Measurements from ENCODE around the gene FSCN2.

FSCN2 gene

GRCh38 chr17:81542431-81543338, 14.5 kb downstream of the FSCN2 start:
- no peak for DNase-seq (ENCODE audit: low spot score)

GRCh38 chr17:81543339-81543675, 15.1 kb downstream of the FSCN2 start:
- DNase-seq (ENCODE audit: low spot score): no peak

DNA sequence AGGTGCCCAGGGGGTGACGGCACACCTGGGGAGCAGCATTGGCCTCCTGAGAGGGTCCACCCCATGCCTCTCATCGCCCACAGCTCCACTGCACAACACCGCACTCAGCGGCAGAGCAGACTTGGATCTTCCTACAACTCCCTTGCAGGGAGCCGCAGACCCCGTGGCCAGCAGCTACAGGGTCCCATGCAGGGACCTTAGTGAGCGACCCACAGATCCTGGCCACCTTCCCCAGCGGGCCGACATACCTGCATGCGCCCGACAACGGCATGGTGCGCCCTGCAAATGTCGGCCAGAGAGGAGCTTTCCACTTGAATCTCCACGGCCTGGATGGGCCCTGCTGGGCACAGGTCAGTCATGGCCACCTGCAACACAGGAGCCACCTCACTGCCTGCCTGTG, 15.6 kb downstream of the FSCN2 start:
- DNase-seq (ENCODE audit: low spot score): no peak

- no peak for DNase-seq (ENCODE audit: low spot score)
These were observed 16.3 kb downstream of the FSCN2 start for GRCh38 chr17:81544281-81544974.

DNA sequence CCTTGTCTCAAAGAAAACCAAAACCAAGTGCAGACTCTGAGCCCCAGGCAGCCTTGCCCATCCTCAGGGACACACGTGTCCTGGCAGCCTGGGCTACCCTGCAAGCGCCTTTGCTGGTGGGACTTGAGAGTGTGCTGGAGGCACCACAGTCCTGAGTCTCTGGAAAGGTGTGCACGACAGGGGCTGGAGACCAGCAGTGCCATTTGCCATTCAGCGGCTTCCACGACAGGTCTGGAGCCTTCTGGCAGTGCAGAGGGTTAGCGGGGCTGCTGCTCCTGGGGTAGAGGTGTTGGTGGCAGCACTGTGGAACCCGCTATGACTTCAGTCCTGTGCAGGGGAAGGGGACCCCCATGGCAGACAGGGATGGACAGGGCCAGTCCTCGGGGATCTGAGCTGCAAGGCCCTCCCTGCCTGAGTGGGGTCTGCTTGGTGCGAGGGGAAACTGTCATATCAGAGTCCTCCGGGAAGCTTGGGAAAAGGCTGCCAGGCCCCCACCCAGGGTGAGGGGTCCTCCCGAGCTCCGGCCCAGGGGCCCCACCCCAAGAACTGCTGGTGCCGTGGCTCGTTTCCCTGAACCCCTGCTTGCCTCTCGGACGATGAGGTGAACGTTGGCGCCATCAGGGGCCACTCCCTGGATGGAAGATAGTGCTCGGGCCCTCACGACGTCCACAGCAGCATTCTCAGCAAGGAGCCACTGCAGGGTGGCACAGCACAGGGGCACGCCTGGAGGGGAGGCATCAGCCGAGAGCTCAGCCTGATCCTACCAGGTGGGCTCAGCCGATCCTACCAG, 17.2 kb downstream of the FSCN2 start:
- DNase-seq (ENCODE audit: low spot score): no peak

DNA sequence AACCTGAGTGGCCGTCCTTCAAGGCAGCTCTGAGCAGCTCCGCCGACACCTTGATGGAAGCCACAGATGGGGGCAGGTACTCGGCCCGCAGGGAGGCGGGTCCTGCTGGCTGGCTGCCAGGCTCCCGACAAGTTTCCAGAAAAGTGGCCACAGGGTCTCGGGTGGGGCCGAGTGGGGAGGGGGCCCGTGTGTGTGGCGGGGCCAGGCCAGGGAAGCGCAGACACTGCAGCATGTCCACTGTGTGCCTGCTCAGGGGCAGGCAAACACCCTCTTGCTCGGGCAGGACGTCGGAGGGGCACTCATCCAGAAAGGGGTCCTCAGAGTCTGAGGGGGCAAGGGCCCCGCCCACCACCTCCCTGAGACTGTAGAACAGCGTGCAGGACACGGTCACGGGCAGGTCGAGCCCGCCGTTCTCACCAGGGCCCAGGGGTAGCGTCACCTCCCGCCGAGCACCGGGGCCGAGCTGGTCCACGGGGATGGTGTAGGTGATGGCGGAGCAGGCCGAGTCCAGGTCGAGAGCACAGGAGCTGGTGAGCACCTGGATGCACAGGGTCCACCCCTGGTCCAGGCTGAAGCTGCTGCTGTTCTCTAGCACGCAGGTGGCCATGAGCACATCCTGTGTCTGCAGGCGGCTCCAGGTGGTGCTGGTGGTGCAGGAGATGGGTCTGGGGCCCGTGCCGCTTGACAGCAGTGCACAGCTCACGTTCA, 18.9 kb downstream of the FSCN2 start:
- DNase-seq (ENCODE audit: low spot score): no peak

DNA sequence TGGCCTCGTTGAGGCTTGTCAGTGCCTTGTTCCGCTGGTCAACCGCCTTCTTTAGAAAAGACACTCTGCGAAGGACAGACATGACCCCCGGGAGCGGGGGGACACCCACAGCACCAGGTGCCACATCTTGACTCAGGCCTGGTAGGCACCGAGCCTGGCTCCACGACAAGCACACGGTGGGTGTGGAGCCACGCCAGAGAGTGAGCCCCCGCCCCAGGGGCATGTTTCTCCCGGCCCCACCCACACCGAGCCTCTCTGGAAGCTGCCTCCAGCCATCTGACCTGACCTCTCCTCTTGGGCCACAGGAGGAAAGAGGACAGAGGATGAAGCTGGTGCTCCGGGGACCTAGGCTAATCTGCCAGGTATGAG, 19.4 kb downstream of the FSCN2 start:
- DNase-seq (ENCODE audit: low spot score): no peak

DNA sequence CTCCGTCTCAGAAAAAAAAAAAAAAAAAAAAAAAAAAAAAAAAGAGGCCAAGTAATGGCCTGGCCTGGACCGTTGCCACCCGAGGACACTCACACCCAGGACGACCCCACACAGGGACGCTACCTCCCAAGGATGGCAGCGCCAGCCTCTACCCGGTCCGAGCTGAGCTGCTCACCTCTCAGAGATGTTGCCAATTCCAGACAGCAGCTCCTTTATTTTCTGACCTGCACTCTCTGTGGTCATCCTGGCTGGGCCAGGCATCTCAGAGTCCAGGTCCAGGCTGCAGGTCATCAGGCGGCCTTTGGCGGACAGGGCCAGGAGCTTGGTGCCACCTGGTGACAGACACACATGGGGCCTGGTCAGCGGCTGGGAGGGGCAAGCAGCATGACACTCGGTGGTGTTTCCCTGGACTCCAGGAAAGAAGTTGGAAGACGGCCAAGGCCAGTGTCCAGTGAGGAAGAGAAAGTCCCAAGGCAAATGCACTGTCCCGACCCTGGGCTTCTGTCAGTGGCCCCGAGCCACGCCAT, 20.9 kb downstream of the FSCN2 start:
- DNase-seq (ENCODE audit: low spot score): no peak

GRCh38 chr17:81549826-81550225, 21.6 kb downstream of the FSCN2 start:
- DNase-seq (ENCODE audit: low spot score): no peak

DNA sequence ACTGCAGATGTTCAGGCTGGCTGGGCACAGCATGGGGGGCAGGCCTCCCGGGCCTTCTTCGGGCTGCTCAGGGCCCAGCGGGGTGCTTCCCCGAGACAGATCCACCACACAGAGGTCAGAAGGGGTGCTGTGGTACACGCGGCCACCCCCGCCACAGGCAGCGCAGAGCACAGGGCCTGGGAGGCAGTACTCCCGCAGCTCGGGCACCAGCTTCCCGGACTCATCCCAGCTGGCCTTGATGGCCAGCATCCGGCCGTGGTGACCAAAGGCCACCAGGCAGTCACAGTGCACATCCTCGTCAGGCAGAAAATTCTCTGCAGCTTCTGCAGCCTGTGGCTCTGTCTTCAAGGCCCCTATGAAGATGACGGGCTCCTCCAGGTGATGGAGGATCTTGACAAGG, 22.1 kb downstream of the FSCN2 start:
- no peak for DNase-seq (ENCODE audit: low spot score)

DNA sequence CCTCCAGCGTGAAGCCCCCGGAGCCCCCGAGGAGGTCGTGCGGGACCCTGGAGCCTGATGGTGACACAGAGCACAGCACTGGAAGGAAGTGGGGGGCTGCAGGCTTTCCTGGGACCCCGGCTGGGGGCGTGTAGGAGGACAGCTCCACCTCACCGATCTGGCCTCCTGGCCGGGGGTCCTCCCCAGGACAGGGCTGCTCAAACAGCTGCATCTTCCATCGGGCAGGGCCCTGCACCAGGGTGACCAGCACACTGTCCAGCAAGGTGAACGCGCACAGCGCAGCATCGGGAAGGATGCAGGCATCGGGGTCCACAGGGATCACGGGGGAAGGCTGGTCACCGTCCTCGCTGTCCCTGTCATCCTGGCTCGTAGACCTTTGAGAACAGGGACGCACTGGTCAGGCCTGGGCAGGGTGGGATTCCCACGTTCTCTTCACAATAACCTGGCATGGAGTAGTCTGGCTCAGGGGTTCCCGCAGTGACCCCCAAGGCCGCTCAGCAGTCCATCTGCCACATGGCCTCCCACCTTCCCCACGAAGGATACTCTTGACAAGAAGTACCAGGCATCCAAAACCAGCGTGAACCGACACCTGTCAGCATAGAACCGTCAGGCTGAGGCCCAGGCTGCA, 22.8 kb downstream of the FSCN2 start:
- no peak for DNase-seq (ENCODE audit: low spot score)

DNA sequence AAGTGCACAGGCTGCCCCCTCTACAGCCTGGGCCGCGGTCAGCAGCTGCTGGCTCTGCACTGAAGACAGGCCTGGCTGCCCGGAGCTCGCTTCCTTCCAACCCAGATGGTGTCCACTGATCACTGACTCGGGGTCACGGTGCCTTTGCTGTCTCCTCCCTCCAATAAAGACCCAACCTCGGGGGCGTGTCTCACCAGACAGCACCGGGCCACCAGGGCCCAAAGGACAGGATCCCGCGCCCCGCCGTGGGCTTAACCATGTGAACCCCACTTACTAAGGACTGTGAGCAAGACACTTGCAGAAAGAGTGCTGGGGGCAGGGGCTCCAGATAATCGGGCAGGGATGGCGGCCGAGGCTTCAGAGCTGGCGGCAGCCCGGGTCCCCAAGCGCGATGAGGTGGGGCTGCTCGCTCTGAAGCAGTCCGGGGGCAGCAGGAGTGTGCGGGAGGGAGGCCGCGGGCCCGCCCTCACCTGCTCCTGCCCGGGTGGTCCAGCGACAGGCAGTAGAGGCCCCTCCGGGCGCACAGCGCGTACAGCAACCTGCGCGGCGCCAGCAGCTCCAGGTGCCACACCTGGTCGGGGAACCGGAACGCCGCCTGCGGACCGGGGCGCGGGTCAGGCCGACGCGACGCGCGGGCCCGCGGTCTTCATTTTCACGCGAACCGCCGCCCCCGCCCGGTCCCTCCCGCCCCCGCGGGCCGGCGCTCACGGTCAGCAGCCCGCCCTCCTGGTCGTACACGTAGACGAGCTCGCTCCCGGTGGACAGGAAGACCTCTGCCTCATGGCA, 23.5 kb downstream of the FSCN2 start:
- peak; percentile 77 for DNase-seq (ENCODE audit: low spot score)

GRCh38 chr17:81552244-81553017, 24.3 kb downstream of the FSCN2 start, which contains the start of gene FAAP100:
Gene FAAP100 (minus strand): TSS chr17:81552353. CDS start chr17:81552330, 23 bp downstream.
- DNase-seq (ENCODE audit: low spot score): peak; percentile 100

DNA sequence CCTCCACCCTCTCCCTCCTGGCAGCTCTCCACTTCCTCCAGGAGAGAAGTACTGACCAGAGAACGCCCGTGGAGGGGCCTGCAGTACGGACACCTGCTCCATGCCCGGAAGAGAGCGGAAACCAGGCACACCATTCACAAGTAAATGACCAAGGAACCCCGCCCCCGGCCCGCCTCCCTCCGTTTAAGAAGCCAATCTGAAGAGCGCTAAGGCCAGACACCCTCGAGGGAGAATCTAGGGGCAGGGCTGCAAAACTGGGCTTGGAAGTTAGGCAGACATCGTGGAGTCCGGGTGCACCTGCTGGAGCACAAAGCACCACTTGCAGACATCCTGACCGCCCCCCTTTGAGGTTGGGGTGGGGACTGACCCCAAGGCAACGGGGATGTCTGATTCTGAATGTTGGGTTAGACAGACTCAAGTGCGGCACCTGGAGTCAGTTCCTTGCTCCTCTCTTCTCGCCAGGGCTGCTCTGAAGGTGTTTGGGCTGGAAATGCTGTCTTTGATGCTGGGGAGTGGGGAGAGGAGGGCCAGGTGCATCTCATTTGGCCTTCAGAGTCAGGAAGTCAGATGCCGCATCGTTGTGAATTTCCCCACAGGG, 24.9 kb downstream of the FSCN2 start:
- peak; percentile 92 for DNase-seq (ENCODE audit: low spot score)

DNA sequence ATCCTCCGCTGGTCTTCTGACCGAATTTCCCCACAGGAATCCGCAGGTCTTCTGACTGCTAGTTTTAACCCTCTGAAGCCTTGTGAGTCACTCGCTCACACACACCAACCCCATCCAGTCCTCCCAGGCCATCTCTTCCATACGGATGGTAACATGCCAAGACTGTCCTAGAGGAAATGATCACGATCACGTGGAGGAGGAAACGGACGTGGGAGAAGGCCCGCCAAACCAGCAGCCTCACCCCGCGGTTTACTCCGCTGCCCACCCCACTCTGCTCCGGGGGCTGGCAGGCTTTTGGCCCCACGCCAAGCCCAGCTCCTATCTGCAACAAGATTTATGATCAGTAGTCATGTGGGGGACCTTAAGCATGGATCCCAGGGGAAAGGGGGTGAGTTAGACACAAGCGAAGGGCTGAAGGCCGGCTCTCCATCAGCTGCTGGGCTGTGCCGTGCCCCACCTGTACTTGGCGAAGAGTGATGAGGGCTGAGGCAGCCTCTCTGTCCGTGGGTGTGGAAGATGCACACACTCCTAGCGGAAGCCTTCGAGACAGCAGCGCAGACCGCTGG, 25.5 kb downstream of the FSCN2 start:
- peak; percentile 73 for DNase-seq (ENCODE audit: low spot score)

DNA sequence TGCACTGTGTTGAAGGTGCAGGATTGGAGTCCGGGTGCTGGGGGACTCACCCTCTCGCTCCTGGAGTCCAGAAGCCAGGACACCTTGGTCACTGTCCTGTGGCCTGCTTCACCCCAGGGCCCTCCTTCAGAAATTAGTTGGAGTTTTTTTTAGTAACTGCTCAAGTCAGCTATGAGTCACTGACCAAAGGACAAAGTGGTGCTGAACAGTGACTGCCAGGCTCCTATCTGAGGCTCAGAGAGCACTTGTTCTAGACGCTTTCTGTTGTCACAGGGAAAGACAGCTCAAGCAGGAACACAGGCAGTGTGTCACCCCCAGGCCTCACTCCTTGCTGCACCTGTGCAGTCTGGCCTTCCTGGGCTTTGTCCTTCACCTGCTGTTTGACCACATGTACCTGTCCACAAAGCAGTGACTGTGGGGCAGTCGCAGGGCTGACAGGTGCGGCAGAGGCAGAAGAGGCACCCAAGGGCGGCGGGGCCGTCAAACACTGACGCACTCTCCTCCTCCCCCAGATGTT, 28.1 kb downstream of the FSCN2 start:
- DNase-seq (ENCODE audit: low spot score): no peak

DNA sequence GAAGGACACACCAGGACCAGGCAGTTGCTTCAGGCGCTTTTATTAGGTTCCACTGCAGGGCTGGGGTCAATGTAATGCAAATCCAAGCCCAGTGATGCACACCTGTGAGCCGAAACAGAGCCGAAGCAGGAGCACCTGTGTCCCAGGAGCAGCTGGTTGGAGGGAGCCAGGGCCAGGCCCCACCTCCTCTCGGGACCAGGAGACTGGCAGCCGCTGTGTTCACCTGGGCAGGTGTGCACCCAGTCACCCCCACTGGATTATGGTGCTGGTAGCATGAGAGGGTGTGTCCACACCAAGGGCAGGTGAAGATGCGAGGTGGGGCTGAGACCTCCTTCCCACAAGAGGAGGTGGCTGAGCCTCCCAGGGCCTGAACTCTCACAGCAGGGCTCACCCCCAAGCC, 28.7 kb downstream of the FSCN2 start:
- no peak for DNase-seq (ENCODE audit: low spot score)

DNA sequence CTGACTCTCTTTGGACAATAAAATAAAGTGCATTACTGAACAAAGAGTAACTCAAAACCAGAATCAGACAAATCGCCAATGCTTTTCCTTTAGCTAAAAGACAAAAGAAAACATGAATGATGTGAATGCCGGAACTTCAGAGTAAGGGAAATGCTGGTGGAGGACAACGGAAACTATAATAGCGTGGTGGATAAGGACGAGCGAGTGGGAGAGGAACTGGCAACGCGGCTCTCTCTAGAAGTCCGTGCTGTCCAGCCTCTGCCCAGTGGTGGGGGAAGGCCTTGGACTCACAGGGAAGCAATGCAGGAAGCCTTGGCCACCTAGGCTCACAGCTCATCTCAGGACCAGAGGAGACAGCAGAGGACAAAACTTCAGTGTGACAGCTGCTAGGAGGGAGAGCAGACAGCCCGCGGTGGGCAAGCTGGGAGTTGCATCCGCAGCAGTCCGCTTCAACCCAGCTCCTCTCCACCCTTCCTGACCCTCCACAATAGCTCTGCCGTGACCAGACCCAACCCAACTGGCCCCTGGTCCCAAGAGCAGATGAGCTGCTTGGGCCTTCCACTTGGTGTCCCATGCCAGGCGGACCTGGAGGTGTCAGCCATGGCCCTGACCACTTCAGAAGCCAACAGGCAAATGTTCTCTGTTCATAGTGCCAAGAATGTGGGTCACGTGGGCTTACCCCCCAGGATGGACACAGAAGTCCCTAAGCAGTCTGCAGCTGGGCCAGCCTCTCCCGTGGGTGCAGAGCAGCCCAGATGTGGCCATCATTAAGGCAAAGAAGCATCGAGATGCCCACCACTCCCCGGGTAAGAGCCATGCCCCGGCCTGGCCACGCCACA, 29.3 kb downstream of the FSCN2 start:
- DNase-seq (ENCODE audit: low spot score): no peak

Measured in D341Med (cell line).